Calu3 (cell line): ENCODE data around the gene SYT7. TPM values are rescaled to one million over a fixed set of nuclear protein-coding genes. Genes with fewer than 3 reads are reported as not detected.

Experiments
- BruUV-seq: library from RNA; stranded (reverse); fragments of 400-500 nt; replicated peaks from 2 replicates; lab custom pipeline; 2021; lab: Mats Ljungman, UMichigan
- CTCF ChIA-PET: fragments of 300-600 bp; sonication (Branson Sonifier 250); formaldehyde crosslinking; loops from one replicate; lab custom pipeline; 2022; ENCODE audit warnings: antibody characterized with exemption; lab: Charles Lee
- DNase-seq: peaks from one replicate; pipeline ENCODE4 v3.0.0; 2022
- H3K27ac Mint-ChIP-seq: one replicate; pipeline ENCODE4 v1.8.0; 2022; ENCODE audit warnings: mixed read lengths; ENCODE audit not compliant: unreplicated experiment
- H3K27me3 Mint-ChIP-seq: one replicate; pipeline ENCODE4 v1.8.0; 2022; ENCODE audit warnings: mixed read lengths; ENCODE audit not compliant: unreplicated experiment
- H3K36me3 Mint-ChIP-seq: one replicate; pipeline ENCODE4 v1.8.0; 2022; ENCODE audit warnings: mild to moderate bottlenecking, moderate library complexity, mixed read lengths; ENCODE audit not compliant: insufficient read depth, unreplicated experiment
- H3K4me1 Mint-ChIP-seq: one replicate; pipeline ENCODE4 v1.8.0; 2022; ENCODE audit warnings: mild to moderate bottlenecking, low read depth, mixed read lengths; ENCODE audit not compliant: unreplicated experiment
- H3K4me3 Mint-ChIP-seq: one replicate; pipeline ENCODE4 v1.8.0; 2022; ENCODE audit warnings: mild to moderate bottlenecking, low read depth, moderate library complexity, mixed read lengths; ENCODE audit not compliant: unreplicated experiment
- H3K9me3 Mint-ChIP-seq: one replicate; pipeline ENCODE4 v1.8.0; 2022; ENCODE audit warnings: low read depth, mixed read lengths; ENCODE audit not compliant: unreplicated experiment
- intact Hi-C: fragments of 100-400 bp; cut with micrococcal nuclease; formaldehyde crosslinking; loops from one replicate; pipeline ENCODE4 v1.10.0; 2022; ENCODE audit not compliant: unreplicated experiment
- total RNA-seq: library from RNA; stranded (reverse); gene quantifications from 2 replicates; pipeline ENCODE4 v1.2.3, GENCODE V29; 2022
- TF ChIP-seq, protein P1 (sequence below): fragments of 200-600 bp; IDR thresholded peaks from one replicate; pipeline ENCODE4 v1.8.0; 2022; ENCODE audit warnings: antibody characterized with exemption; ENCODE audit not compliant: unreplicated experiment

Gene SYT7
- total RNA-seq, 1 experiment from 2014 or later = 4.4 TPM

DNA sequence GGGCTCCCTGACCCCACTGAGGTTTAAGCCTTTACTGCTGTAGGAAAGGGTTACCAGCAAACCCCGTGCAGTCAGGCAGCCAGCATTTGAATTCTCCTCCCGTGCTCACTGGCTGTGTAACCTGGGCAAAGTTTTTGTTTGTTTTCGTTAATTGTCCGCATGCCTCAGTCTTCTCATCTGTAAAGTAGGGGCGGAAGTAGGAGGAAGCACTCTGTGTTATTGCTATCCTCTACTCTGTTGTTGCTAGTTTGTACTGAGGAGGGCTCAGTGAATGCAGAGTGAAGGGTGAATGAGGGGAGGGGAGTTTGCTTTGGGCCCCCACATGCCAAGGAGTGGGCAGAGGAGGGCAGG is 14.0 kb upstream of the SYT7 start:
- Mint-ChIP-seq H3K27ac (no peak overlapping the region), H3K4me1 (peaks cover 13% of the 10 kb centered on the region), H3K9me3 (no peaks in the 10 kb centered on the region), H3K36me3 (no peaks in the 10 kb centered on the region), H3K4me3 (no peak overlapping the region), H3K27me3 (peaks cover 75% of the 10 kb centered on the region)
- intact Hi-C loops = no loop called here
- CTCF ChIA-PET = interaction anchor here (0.6 kb wide), 1 partner anchor 17 kb away, joined by 3 read pairs; no protein-coding TSS in a partner anchor
- TF ChIP-seq, protein P1, sequence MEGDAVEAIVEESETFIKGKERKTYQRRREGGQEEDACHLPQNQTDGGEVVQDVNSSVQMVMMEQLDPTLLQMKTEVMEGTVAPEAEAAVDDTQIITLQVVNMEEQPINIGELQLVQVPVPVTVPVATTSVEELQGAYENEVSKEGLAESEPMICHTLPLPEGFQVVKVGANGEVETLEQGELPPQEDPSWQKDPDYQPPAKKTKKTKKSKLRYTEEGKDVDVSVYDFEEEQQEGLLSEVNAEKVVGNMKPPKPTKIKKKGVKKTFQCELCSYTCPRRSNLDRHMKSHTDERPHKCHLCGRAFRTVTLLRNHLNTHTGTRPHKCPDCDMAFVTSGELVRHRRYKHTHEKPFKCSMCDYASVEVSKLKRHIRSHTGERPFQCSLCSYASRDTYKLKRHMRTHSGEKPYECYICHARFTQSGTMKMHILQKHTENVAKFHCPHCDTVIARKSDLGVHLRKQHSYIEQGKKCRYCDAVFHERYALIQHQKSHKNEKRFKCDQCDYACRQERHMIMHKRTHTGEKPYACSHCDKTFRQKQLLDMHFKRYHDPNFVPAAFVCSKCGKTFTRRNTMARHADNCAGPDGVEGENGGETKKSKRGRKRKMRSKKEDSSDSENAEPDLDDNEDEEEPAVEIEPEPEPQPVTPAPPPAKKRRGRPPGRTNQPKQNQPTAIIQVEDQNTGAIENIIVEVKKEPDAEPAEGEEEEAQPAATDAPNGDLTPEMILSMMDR = no peak
- DNase-seq = no peak
- BruUV-seq = no TSS peak

DNA sequence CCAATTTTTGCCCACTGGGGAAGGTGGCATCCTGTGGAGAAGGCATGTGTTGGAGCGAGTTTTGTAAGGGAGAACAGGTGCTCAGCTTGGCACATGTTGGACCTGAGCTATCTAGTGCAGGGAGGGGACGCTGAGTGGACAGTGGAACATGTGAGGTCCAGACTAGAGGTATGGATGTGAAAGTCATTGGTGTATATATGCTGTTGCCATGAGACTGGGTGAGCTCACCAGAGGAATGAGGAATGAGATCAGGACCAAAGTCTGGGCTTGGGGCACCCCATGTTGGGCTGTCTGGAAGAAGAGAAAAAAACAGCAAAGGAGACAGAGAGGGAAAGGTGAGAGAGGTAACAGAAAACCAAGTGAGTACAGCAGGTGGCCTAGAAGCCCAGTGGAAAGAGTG is 12.3 kb upstream of the SYT7 start:
- Mint-ChIP-seq H3K27ac (no peak overlapping the region), H3K36me3 (peaks cover 10% of the 10 kb centered on the region), H3K9me3 (no peaks in the 10 kb centered on the region), H3K27me3 (peaks cover 75% of the 10 kb centered on the region), H3K4me1 (peaks cover 29% of the 10 kb centered on the region), H3K4me3 (no peak overlapping the region)
- DNase-seq = no peak
- intact Hi-C loops = no loop called here
- CTCF ChIA-PET = no interaction called here
- TF ChIP-seq, protein P1 = no peak
- BruUV-seq = no TSS peak

GRCh38 chr11:61592176-61592575 is 11.3 kb upstream of the SYT7 start:
- no peak for DNase-seq
- no TSS peak for BruUV-seq
- TF ChIP-seq, protein P1 = no peak
- Mint-ChIP-seq H3K36me3 (peaks cover 17% of the 10 kb centered on the region), H3K4me3 (no peak overlapping the region), H3K9me3 (no peaks in the 10 kb centered on the region), H3K27me3 (peaks cover 67% of the 10 kb centered on the region), H3K4me1 (peaks cover 29% of the 10 kb centered on the region), H3K27ac (no peak overlapping the region)
- CTCF ChIA-PET = interaction anchor here (0.5 kb wide), 1 partner anchor 96 kb away, joined by 4 read pairs; no protein-coding TSS in a partner anchor
- intact Hi-C loops = no loop called here

DNA sequence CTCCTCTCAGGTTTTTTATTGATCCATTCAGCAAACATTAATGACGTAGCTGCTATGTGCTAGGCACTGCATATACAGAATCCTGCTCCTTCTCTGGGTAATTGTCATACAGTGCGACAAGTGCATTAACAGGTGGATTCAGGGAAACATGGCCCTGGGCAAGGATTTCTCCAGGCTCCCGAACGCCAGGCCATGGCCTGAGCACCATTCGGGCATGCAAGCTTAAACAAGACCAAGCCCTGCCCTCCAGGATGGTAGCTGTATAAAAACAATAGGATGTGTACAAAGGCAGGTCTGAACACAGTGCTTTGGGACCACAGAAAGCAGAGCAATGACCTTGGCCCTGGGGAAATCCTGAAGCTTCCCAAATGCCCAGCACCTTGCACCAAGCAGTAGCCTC is 9.1 kb upstream of the SYT7 start:
- CTCF ChIA-PET = interaction anchor here (0.6 kb wide), 1 partner anchor 48 kb away, joined by 4 read pairs; no protein-coding TSS in a partner anchor
- peak overlapping the region; percentile 17 for H3K27ac Mint-ChIP-seq
- peaks cover 21% of the 10 kb centered on the region for H3K4me1 Mint-ChIP-seq
- peaks cover 67% of the 10 kb centered on the region for H3K27me3 Mint-ChIP-seq
- intact Hi-C loops = no loop called here
- peaks cover 17% of the 10 kb centered on the region for H3K36me3 Mint-ChIP-seq
- H3K9me3 Mint-ChIP-seq = no peaks in the 10 kb centered on the region
- DNase-seq = no peak
- TF ChIP-seq, protein P1 = no peak
- no peak overlapping the region for H3K4me3 Mint-ChIP-seq
- no TSS peak for BruUV-seq
